GM13976 (cell line): ENCODE results near the gene PRIM1.
"Not testable (repeated sequence)": the region's sequence is repeated elsewhere in the genome, so short reads cannot be mapped to it uniquely, and the experiment has no call there.

Experiments used
- DNase-seq: peaks from one replicate; pipeline ENCODE4 v3.0.0; 2012; ENCODE audit warnings: low spot score
- CTCF ChIP-seq: IDR thresholded peaks from 2 replicates; pipeline ENCODE4 v1.5.1; 2012; ENCODE audit warnings: borderline replicate concordance, mild to moderate bottlenecking; ENCODE audit not compliant: insufficient read depth; ENCODE audit errors: extremely low read depth, missing control alignments, control extremely low read depth
- in situ Hi-C: fragments of 300-500 bp; cut with MboI; formaldehyde crosslinking; loops from one replicate; pipeline ENCODE4 v1.12.0; 2022; ENCODE audit warnings: low sequenced_read_pairs, mixed read lengths, inconsistent platforms; ENCODE audit not compliant: unreplicated experiment

Gene PRIM1

DNA sequence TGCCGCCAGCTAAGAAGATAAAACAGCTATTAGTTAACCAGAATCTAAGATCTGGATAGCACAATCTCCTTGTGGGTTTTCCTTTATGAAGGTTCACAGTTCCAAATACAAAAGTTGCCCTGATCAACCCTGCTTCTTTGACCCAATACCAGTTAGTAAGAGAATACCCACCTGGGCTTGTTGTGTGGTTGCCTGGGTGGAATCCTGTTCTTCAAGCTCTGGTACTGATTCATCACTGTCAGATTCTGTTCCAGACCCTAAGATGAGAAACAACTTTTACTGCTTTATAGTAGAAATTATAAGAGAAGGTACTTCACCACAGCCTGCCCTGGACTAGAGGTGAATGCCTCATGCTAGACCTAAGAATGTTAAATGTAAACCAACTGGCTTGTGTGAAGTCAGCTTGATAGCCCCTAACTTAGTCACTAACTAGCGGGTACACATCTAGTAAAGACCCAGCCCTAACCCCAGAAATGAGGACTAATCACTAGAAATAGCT, 37.6 kb downstream of the PRIM1 start:
- TF ChIP-seq CTCF = no peak
- in situ Hi-C loops = no loop called here
- DNase-seq = no peak

GRCh38 chr12:56713345-56713744, 38.8 kb downstream of the PRIM1 start:
- TF ChIP-seq CTCF = no peak
- in situ Hi-C loops = no loop called here

GRCh38 chr12:56709759-56710376, 42.3 kb downstream of the PRIM1 start:
- DNase-seq = no peak
- TF ChIP-seq CTCF = no peak
- in situ Hi-C loops = no loop called here

More at GRCh38 chr12:56713345-56713744, 38.8 kb downstream of the PRIM1 start:
- DNase-seq = no peak

- not testable (repeated sequence) for DNase-seq
Measured at GRCh38 chr12:56704522-56704921, 47.6 kb downstream of the PRIM1 start.

DNA sequence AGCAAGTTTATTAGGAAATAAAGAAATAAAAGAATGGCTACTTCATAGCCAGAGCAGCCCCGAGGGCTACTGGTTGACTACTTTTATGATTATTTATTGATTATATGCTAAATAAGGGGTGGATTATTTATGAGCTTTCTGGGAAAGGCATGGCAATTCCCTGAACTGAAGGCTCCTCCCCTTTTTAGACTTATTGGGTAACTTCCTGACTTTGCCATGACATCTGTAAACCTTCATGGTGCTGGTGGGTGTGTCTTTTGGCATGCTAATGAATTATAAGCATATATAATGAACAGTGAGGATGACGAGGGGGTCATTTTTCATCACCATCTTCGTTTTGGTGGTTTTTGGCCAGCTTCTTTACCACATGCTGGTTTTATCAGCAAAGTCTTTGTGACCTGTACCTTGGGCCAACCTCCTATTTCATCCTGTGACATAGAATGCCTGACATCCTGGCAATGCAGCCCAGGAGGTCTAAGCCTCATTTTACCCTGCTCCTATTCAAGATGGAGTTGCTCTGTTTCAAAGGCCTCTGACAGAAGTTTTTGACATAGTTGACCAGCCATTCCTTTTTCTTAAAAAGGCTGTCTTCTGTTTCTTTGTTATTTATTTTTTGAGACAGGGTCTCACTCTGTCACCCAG, 53.0 kb downstream of the PRIM1 start:
- DNase-seq = no peak
- TF ChIP-seq CTCF = no peak
- in situ Hi-C loops = no loop called here

More at GRCh38 chr12:56704522-56704921, 47.6 kb downstream of the PRIM1 start:
- in situ Hi-C loops = not testable (repeated sequence)

DNA sequence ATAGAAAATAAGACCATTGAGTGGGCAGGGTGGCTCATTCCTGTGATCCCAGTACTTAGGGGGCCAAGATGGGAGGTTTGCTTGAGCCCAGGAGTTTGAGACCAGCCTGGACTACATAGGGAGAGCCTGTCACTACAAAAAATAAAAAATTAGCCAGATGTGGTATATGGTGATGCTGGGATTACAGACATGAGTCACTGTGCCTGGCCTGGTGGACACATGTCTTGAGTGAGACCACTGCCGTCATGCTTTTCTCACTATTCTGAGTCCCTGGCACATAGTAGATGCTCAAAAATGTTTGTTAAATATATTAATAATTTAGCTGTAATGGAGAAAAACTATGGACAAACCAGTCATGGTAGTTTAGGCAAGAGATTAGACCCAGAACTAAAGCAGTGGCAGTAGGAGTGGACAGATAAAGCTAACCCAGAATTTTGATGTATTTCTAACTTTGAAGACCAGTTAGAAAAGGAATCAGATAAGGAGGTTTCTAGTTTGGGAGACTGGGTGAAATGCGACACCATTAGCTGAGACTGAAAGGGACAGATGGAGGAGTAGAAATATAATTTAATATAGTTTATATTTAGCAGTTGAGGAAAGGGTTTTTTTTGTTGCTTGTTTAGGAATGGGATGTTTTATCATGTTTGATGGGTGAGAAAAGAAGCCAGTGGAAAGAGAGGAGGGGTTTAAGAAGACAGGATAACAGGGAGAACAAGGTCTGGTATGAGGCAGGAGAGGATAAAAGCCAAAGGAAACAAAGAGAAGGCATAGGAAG, 56.6 kb downstream of the PRIM1 start:
- in situ Hi-C loops = no loop called here
- no peak for TF ChIP-seq CTCF
- DNase-seq = no peak

GRCh38 chr12:56694161-56694560, 58.0 kb downstream of the PRIM1 start:
- no peak for TF ChIP-seq CTCF
- in situ Hi-C loops = no loop called here
- no peak for DNase-seq
